NCI-H1436 (cell line): ENCODE measurements around the gene PPL.
"Not testable (repeated sequence)": the region's sequence is repeated elsewhere in the genome, so short reads cannot be mapped to it uniquely, and the experiment has no call there.

Experiments used
- DNase-seq: peaks from one replicate; lab custom pipeline; 2025; lab: John Stamatoyannopoulos, UW

Gene PPL, protein sequence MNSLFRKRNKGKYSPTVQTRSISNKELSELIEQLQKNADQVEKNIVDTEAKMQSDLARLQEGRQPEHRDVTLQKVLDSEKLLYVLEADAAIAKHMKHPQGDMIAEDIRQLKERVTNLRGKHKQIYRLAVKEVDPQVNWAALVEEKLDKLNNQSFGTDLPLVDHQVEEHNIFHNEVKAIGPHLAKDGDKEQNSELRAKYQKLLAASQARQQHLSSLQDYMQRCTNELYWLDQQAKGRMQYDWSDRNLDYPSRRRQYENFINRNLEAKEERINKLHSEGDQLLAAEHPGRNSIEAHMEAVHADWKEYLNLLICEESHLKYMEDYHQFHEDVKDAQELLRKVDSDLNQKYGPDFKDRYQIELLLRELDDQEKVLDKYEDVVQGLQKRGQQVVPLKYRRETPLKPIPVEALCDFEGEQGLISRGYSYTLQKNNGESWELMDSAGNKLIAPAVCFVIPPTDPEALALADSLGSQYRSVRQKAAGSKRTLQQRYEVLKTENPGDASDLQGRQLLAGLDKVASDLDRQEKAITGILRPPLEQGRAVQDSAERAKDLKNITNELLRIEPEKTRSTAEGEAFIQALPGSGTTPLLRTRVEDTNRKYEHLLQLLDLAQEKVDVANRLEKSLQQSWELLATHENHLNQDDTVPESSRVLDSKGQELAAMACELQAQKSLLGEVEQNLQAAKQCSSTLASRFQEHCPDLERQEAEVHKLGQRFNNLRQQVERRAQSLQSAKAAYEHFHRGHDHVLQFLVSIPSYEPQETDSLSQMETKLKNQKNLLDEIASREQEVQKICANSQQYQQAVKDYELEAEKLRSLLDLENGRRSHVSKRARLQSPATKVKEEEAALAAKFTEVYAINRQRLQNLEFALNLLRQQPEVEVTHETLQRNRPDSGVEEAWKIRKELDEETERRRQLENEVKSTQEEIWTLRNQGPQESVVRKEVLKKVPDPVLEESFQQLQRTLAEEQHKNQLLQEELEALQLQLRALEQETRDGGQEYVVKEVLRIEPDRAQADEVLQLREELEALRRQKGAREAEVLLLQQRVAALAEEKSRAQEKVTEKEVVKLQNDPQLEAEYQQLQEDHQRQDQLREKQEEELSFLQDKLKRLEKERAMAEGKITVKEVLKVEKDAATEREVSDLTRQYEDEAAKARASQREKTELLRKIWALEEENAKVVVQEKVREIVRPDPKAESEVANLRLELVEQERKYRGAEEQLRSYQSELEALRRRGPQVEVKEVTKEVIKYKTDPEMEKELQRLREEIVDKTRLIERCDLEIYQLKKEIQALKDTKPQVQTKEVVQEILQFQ (N-terminal part only)

GRCh38 chr16:4936991-4937781 is at the start of gene PPL:
TSS of gene PPL (minus strand) at chr16:4937148. CDS start at chr16:4937045, 103 bp downstream.
- peak; percentile 66 for DNase-seq

DNA sequence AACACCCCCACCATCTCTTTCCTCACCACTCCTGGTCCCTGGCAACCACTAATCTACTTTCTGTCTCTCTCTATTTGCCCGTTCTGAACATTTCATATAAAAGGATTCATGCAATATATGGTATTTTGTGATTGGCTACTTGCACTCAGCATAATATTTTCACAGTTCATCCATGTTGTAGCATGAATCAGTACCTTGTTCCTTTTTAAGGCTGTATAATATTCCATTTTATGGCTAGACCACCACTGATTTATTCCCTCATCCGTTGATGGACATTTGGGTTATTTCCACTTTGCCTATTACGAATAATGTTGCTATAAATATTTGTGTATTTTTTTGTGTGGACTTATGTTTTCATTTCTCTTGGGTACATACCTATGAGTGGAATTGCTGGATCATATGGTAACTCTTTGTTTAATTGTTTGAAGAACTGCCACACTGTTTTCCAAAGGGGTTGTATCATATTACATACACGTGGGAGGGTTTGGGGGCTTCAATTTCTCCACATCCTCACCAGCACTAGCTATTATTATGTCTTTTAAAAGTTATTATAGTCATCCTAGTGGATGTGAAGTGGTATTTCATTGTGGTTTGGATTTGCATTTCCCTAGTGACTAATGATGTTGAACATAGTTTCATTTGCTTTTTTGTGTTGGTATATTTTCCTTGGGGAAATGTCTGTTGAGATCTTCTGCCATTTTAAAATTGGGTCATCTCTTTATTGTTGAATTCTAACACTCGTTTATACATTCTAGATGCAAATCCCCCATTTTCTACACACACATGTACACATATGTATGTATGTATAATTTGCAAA is 47.4 kb upstream of the PPL start:
- DNase-seq = no peak

DNA sequence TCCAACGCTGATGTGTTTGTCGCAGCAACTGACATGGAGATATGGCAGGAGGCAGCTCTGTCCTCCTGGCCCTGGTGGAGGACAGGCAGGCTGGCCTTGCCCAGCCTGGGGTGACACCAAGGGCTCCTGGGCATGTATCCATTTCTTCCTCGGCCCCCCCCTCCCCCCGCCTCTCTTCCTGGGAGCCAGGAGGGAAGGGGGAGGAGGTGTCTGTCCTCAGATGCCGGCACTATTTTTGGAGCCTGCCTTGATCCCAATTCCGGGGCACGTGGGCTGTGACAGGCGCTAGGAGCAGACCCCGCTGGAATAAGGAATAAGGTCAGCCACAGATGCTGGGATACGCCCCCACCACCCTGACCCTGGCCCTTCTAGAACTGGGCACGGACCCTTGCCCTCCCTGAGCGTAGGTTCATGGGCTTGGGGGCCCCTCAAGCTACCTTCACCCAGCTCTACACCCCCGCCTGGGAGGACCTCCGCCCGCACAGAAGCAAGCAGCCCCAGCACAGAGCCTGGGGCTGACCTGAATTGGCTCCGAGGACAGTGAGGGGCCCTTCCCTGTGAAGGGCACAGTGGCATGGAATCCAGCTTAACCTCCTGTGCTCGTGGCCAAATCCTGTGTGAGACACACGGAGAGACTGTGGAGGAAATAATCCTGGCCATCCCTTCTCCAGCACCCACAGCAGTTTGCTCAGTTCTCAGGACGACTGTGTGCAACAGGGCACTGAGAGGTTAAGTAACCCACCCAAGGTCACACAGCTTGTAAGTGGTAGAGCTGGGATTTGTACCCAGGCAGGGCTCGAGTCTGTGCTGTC is 45.3 kb upstream of the PPL start:
- no peak for DNase-seq

DNA sequence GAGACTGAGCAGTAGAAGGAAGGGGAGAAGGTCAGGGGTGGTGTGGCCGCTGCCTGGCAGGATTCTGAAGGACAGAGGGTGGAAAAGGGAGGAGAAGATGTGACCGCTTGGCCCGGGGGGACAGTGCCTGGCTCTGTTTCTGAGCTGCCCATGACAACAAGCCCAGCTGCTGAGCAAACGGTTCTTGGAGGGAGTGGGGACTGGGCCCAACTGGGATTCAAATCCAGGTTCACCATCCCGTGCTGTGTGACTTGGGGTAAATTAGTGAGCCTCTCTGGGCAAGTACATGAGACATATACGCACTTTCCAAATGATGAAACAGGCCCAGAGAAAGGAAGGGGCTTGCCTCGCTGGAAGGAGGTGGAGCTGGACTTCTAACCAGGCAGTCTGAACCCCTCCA is 44.5 kb upstream of the PPL start:
- no peak for DNase-seq

- DNase-seq = no peak
These were observed 43.7 kb upstream of the PPL start for GRCh38 chr16:4980691-4981090.

- no peak for DNase-seq
These were observed 43.0 kb upstream of the PPL start for GRCh38 chr16:4979736-4980660.

DNA sequence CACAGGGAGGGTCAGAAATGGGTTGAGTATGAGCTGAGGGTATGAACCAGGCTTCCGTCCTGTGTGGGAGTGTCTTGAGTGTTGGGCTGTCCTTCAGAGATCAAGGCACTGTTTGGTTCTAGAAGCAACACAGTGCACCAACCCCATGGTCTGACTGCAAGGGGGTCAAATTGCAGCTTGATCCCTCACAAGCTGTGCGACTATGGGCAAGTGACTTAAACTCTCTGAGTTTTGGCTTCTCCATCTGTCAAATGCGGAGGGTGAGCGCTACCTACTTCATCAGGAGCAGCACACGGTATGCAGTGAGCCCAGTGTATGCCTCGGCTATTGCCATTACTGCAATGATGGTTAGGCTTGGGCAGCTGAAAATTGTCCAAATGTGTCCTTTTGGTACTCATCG is 42.2 kb upstream of the PPL start:
- DNase-seq = no peak

DNA sequence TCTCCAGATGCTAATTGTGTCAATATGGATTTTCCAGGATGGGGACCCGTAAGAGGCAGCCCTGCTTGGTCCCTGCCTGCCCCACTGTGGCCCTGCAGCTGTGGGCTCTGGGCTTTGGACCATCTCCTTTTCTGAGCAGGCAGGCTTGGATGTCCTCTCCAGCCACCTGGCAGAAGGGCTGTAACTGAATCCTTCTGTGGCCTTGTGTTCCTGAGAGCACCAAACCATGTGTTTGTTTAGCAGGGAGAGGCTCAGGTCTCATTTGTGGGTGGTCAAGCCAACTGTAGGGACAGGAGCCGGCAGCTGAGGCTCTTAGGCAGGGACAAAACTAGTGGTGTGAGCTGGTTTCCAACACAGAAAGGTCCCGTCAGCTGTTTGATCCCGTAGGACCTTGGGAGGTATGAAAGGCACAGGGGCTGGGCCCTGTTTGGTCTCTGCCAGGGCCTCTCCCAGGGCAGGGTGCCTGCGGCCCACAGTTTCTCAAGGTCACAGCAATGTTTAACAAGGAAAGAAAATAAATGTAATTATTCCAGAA is 39.7 kb upstream of the PPL start:
- DNase-seq = no peak

- DNase-seq = no peak
These were observed 39.1 kb upstream of the PPL start for GRCh38 chr16:4976079-4976478.

DNA sequence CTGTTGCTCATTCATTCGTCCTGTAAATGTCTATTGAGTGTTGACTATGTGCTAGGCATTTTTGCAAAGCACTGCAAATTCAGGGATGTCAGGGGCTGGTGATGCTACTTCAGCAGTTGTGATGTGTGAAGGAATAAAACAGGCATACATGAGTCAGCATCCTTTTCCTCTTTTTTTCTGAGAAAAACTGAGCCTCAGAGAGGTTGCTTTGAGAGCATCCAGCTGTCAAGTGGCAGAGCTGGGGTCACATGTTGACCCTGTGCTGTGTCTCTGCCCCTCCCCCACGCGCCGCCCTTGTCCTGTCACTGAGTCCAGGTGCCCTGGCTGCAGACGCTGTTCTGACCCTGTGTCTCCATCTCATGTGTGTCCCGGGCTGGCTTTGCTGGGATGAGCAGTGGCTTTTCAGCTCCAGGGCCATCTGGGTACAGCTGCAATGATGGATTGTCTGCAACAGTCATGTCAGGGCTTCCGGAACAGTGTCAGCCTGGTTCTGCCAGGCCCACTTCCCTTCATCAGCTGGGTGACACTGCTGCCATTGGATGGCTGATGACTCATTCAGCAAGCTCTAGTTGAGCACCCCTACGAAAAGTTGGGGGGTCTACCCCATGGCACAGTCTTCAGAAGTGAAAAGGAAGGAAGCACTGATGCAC is 36.1 kb upstream of the PPL start:
- no peak for DNase-seq

GRCh38 chr16:4970010-4970409 is 33.1 kb upstream of the PPL start:
- DNase-seq = no peak

- peak; percentile 80 for DNase-seq
These were observed 32.0 kb upstream of the PPL start for GRCh38 chr16:4968879-4969483.

DNA sequence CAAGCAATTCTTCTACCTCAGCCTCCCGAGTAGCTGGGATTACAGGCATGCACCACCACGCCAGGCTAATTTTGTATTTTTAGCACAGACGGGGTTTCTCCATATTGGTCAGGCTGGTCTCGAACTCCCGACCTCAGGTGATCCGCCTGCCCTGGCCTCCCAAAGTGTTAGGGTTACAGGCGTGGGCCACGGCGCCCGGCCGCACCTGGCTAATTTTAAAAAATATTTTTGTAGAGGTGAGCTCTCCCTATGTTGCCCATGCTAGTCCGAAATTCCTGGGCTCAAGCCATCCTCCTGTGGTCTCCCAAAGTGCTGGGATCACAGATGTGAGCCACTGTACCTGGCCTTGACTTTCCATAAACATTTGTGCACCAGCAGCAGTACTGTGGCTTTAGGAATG is 31.3 kb upstream of the PPL start:
- not testable (repeated sequence) for DNase-seq

- no peak for DNase-seq
These were observed 29.9 kb upstream of the PPL start for GRCh38 chr16:4966736-4967453.

DNA sequence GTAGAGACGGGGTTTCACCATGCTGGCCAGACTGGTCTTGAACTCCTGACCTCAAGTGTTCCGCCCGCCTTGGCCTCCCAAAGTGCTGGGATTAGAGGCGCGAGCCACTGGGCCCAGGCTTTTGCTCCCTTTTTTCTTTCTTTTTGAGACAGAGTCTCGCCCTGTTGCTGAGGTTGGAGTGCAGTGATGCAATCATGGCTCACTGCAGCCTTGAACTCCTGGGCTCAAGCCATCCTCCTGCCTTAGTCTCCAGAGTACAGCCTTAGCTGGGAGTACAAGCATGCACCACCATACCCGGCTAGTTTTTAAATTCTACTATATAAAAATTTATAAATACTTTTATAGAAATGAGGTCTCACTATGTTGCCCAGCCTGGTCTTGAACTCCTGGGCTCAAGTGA is 26.6 kb upstream of the PPL start:
- not testable (repeated sequence) for DNase-seq

DNA sequence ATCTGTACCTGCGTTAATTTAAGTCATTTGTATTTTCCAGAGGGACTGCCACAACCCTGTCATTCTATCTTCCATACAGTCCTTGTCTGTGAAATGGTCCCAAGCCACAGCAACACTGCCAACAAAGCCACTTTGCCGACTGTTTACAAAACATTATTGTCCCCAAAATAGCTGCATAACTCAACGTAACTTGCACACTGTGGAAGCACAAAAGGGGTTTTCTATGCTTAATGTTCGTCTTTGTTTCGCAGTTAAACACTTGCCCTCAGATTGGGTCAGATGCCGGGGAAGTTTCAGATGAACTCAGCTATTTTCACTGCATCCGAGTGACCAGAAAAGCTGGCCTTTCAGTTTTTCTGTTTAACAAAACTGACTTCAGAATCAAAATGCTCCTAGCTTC is 25.8 kb upstream of the PPL start:
- DNase-seq = no peak

DNA sequence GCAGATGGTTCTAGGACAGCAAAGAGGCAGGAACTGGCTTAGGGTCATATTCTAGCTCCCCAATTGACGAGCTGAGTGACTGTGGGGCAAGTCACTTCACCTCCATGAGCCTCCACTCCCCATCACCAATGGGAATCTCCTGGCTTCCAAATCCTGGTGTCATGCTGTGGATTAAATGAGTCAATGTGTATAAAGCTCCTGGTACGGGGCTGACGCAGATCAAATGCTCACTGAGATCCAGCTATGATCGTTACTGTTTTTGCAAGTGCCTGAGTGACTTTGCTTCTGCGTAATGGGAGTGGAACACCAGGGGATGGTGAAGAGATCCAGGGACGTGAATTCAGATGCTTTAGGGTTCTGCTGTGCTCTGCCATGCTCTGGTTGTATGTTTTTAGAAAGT is 23.6 kb upstream of the PPL start:
- no peak for DNase-seq
